ENCODE results near the gene C1orf210. TPM values are rescaled to one million over a fixed set of nuclear protein-coding genes. Genes with fewer than 3 reads are reported as not detected.

C1orf210 gene
- total and polyA plus RNA-seq, 2 experiments from 2014 or later: 32.3 to 47.4 TPM

DNA sequence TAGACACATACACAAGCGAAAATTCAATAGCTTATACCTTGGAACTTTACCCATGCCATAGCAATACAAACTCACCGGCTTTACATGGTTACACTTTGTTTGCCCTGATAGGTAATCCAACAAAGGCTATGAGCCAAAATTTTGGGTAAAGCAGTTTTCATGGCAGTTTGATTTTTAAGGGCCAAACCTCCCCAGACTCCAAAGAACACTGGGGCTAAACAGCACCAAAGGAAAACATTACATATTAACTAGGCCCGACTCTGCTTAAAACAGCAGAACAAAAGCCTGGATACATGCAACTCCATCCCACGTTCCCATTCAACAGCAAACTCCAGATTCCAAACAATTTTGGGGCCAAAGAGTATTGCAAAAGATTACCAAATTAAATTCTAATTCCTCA is 19.9 kb downstream of the C1orf210 start:
- Histone ChIP-seq H3K4me3 (no peak overlapping the region), H3K36me3 (replicated peaks; ENCODE audit: insufficient read depth, low read depth) (no peaks in the 10 kb centered on the region), H3K79me2 (no peaks in the 10 kb centered on the region), H4K20me1 (ENCODE audit: insufficient read depth, poor library complexity, severe bottlenecking) (no peaks in the 10 kb centered on the region), H3K27ac (no peak overlapping the region), H2AFZ (no peak overlapping the region), H3K27me3 (no peaks in the 10 kb centered on the region), H3K4me2 (no peak overlapping the region), H3K4me1 (ENCODE audit: insufficient read depth) (peaks cover 5% of the 10 kb centered on the region), H3K9me3 (ENCODE audit: low read depth) (peaks cover 5% of the 10 kb centered on the region), H3K9me2 (replicated peaks; ENCODE audit: insufficient read depth) (no peaks in the 10 kb centered on the region)
- no peak for DNase-seq (ENCODE audit: low spot score)
- TF ChIP-seq EZH2 (IDR thresholded peaks at IDR 0.05; ENCODE audit: borderline replicate concordance) (no peak), EZH2phosphoT487 (IDR thresholded peaks at IDR 0.05; ENCODE audit: low read depth, severe bottlenecking, unreplicated experiment) (no peak)
- TF ChIP-seq, protein P1, sequence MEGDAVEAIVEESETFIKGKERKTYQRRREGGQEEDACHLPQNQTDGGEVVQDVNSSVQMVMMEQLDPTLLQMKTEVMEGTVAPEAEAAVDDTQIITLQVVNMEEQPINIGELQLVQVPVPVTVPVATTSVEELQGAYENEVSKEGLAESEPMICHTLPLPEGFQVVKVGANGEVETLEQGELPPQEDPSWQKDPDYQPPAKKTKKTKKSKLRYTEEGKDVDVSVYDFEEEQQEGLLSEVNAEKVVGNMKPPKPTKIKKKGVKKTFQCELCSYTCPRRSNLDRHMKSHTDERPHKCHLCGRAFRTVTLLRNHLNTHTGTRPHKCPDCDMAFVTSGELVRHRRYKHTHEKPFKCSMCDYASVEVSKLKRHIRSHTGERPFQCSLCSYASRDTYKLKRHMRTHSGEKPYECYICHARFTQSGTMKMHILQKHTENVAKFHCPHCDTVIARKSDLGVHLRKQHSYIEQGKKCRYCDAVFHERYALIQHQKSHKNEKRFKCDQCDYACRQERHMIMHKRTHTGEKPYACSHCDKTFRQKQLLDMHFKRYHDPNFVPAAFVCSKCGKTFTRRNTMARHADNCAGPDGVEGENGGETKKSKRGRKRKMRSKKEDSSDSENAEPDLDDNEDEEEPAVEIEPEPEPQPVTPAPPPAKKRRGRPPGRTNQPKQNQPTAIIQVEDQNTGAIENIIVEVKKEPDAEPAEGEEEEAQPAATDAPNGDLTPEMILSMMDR (IDR thresholded peaks at IDR 0.05; ENCODE audit: poor library complexity): no peak
- WGBS (ENCODE audit: low lambda C conversion rate, missing lambda C conversion rate): 76% methylated on average over 4 of the region's 4 CpGs

DNA sequence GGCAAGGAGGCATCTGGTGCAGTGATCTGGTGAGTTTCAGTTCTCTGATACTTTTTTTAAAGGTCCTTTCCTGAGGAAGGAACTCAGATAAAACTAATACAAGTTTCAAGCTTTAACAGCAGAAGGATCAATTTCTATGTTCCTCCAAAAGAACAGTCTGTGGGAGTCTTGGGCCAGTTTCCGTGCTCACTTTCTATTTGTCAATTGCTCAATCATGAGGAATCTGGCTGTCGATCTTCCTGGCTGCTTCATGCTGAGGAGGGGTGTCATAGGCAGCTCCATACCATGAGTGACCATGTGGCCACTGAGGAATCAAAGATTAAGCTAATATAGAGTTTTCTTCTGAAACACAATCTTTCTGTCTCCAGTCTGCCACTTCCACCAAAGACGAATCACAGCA is 27.0 kb downstream of the C1orf210 start:
- H3K36me3 ChIP-seq (replicated peaks; ENCODE audit: insufficient read depth, low read depth): no peaks in the 10 kb centered on the region
- H3K9me2 ChIP-seq (replicated peaks; ENCODE audit: insufficient read depth): no peaks in the 10 kb centered on the region
- 94% methylated on average over 3 of the region's 3 CpGs for WGBS (ENCODE audit: low lambda C conversion rate, missing lambda C conversion rate)
- peaks cover under 1% of the 10 kb centered on the region for H3K9me3 ChIP-seq (ENCODE audit: low read depth)
- no peak overlapping the region for H3K4me2 ChIP-seq
- no peak overlapping the region for H3K4me3 ChIP-seq
- no peak overlapping the region for H3K27ac ChIP-seq
- H4K20me1 ChIP-seq (ENCODE audit: insufficient read depth, poor library complexity, severe bottlenecking): no peaks in the 10 kb centered on the region
- no peak overlapping the region for H2AFZ ChIP-seq
- H3K79me2 ChIP-seq: no peaks in the 10 kb centered on the region
- no peak for TF ChIP-seq EZH2phosphoT487 (IDR thresholded peaks at IDR 0.05; ENCODE audit: low read depth, severe bottlenecking, unreplicated experiment)
- no peak for TF ChIP-seq EZH2 (IDR thresholded peaks at IDR 0.05; ENCODE audit: borderline replicate concordance)
- TF ChIP-seq, protein P1 (IDR thresholded peaks at IDR 0.05; ENCODE audit: poor library complexity): no peak
- H3K27me3 ChIP-seq: no peaks in the 10 kb centered on the region
- DNase-seq (ENCODE audit: low spot score): no peak
- H3K4me1 ChIP-seq (ENCODE audit: insufficient read depth): no peaks in the 10 kb centered on the region

DNA sequence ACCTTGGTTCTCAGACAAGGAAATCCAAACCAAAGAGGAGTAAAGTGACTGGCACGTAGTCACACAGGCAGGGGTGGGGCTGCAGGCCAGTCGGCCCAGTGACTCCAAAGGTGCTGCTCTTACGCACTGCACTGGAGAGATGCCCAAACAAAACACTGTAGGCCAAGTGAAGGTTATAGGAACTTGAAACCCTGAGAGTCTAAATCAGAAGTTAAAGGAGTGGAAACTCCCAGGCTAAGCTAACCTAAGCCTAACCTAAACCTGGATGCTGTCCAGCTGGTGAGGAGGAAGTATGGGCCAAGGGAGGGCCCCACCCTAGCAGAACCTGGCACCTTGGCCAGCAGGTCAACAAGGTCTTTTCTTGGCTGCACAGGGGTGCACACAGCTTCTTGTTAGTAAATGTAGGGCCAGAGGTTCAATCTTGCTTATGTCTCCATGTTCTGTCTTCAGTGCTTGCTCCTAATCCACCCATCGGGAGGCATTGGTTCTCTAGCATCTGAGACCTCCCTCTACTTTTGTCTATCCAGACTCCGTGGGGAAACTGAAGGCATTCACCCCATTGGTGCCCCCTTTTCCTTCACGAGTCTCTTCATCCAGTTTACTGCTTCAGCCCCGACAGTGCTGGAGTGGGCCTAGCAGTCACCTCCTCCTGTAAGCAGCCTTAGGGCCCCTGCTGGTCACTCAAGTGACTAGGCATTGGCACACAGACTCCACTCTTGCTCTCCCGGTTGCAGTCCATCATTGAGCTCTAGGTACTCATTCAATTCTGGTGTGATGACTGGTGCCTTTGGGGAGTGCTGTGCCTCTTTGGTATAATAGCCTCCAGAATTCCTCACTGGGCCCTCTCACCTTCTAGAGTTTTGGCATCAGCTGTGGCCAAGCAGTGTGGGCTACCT is 28.5 kb downstream of the C1orf210 start:
- Histone ChIP-seq H3K9me2 (replicated peaks; ENCODE audit: insufficient read depth) (no peaks in the 10 kb centered on the region), H4K20me1 (ENCODE audit: insufficient read depth, poor library complexity, severe bottlenecking) (no peaks in the 10 kb centered on the region), H3K4me3 (no peak overlapping the region), H3K36me3 (replicated peaks; ENCODE audit: insufficient read depth, low read depth) (no peaks in the 10 kb centered on the region), H3K79me2 (no peaks in the 10 kb centered on the region), H3K27me3 (no peaks in the 10 kb centered on the region), H3K27ac (no peak overlapping the region), H3K9me3 (ENCODE audit: low read depth) (no peaks in the 10 kb centered on the region), H3K4me2 (no peak overlapping the region), H3K4me1 (ENCODE audit: insufficient read depth) (no peaks in the 10 kb centered on the region), H2AFZ (no peak overlapping the region)
- TF ChIP-seq EZH2 (IDR thresholded peaks at IDR 0.05; ENCODE audit: borderline replicate concordance) (no peak), EZH2phosphoT487 (IDR thresholded peaks at IDR 0.05; ENCODE audit: low read depth, severe bottlenecking, unreplicated experiment) (no peak)
- TF ChIP-seq, protein P1 (IDR thresholded peaks at IDR 0.05; ENCODE audit: poor library complexity): no peak
- 86% methylated on average over 8 of the region's 8 CpGs for WGBS (ENCODE audit: low lambda C conversion rate, missing lambda C conversion rate)
- DNase-seq (ENCODE audit: low spot score): no peak
